GM19193 (cell line): Measurements from ENCODE around the gene PDZRN3.

Experiments used
- POLR2A ChIP-seq: IDR thresholded peaks from 4 replicates; pipeline ENCODE4 v1.6.1; 2011; ENCODE audit not compliant: insufficient read depth, insufficient read length; ENCODE audit errors: extremely low read depth

Gene PDZRN3

GRCh38 chr3:73478858-73479257 lies 145.9 kb downstream of the PDZRN3 start:
- no peak for TF ChIP-seq POLR2A

GRCh38 chr3:73475717-73476116 lies 149.0 kb downstream of the PDZRN3 start:
- no peak for TF ChIP-seq POLR2A

GRCh38 chr3:73475175-73475574 lies 149.6 kb downstream of the PDZRN3 start:
- TF ChIP-seq POLR2A = no peak

- no peak for TF ChIP-seq POLR2A
Measured at GRCh38 chr3:73474619-73475018, 150.1 kb downstream of the PDZRN3 start.

- TF ChIP-seq POLR2A = no peak
Measured at GRCh38 chr3:73473898-73474416, 150.8 kb downstream of the PDZRN3 start.

- TF ChIP-seq POLR2A = no peak
Measured at GRCh38 chr3:73473181-73473897, 151.4 kb downstream of the PDZRN3 start.

- TF ChIP-seq POLR2A = no peak
Measured at GRCh38 chr3:73471986-73472787, 152.6 kb downstream of the PDZRN3 start.

- no peak for TF ChIP-seq POLR2A
Measured at GRCh38 chr3:73470860-73471259, 153.9 kb downstream of the PDZRN3 start.

- TF ChIP-seq POLR2A = no peak
Measured at GRCh38 chr3:73469331-73469730, 155.4 kb downstream of the PDZRN3 start.

- no peak for TF ChIP-seq POLR2A
Measured at GRCh38 chr3:73467211-73467610, 157.5 kb downstream of the PDZRN3 start.

GRCh38 chr3:73465926-73466325 lies 158.8 kb downstream of the PDZRN3 start:
- no peak for TF ChIP-seq POLR2A

GRCh38 chr3:73461547-73461946 lies 163.2 kb downstream of the PDZRN3 start:
- no peak for TF ChIP-seq POLR2A

- no peak for TF ChIP-seq POLR2A
Measured at GRCh38 chr3:73459711-73460110, 165.0 kb downstream of the PDZRN3 start.

GRCh38 chr3:73453666-73454065 lies 171.1 kb downstream of the PDZRN3 start:
- TF ChIP-seq POLR2A = no peak

- no peak for TF ChIP-seq POLR2A
Measured at GRCh38 chr3:73452729-73453128, 172.0 kb downstream of the PDZRN3 start.

GRCh38 chr3:73451301-73451944 lies 173.3 kb downstream of the PDZRN3 start:
- no peak for TF ChIP-seq POLR2A

GRCh38 chr3:73449774-73450173 lies 175.0 kb downstream of the PDZRN3 start:
- TF ChIP-seq POLR2A = no peak
